SH-SY5Y (cell line): ENCODE measurements around the gene CYB561.

Source experiments
- GATA2 ChIP-seq: IDR thresholded peaks from 2 replicates; pipeline ENCODE4 v1.6.1; 2011; ENCODE audit warnings: mild to moderate bottlenecking, low read depth, low read length
- GATA3 ChIP-seq: IDR thresholded peaks from 2 replicates; pipeline ENCODE4 v1.6.1; 2011; ENCODE audit warnings: low read depth, mild to moderate bottlenecking, low read length, moderate library complexity

Gene CYB561

GRCh38 chr17:63436523-63437110 is 9.5 kb downstream of the CYB561 start:
- TF ChIP-seq GATA2 (no peak), GATA3 (no peak)

GRCh38 chr17:63435681-63436522 is 10.2 kb downstream of the CYB561 start:
- TF ChIP-seq GATA3 (no peak), GATA2 (no peak)

- TF ChIP-seq GATA2: no peak
- no peak for TF ChIP-seq GATA3
Observed at GRCh38 chr17:63434951-63435571, 11.0 kb downstream of the CYB561 start.

- no peak for TF ChIP-seq GATA2
- no peak for TF ChIP-seq GATA3
Observed at GRCh38 chr17:63433746-63434591, 12.1 kb downstream of the CYB561 start.

- TF ChIP-seq GATA3 (peak; percentile 97), GATA2 (peak; percentile 100)
Observed at GRCh38 chr17:63431939-63432804, 13.9 kb downstream of the CYB561 start.

- TF ChIP-seq GATA3 (no peak), GATA2 (no peak)
Observed at GRCh38 chr17:63431618-63431938, 14.5 kb downstream of the CYB561 start.

GRCh38 chr17:63430223-63430622 is 15.9 kb downstream of the CYB561 start:
- TF ChIP-seq GATA2 (no peak), GATA3 (no peak)

- TF ChIP-seq GATA2 (peak; percentile 53), GATA3 (no peak)
Observed at GRCh38 chr17:63429766-63430165, 16.3 kb downstream of the CYB561 start.

GRCh38 chr17:63426917-63427308 is 19.2 kb downstream of the CYB561 start:
- no peak for TF ChIP-seq GATA3
- TF ChIP-seq GATA2: no peak

- TF ChIP-seq GATA2 (no peak), GATA3 (no peak)
Observed at GRCh38 chr17:63426041-63426916, 19.8 kb downstream of the CYB561 start.

- TF ChIP-seq GATA3: no peak
- no peak for TF ChIP-seq GATA2
Observed at GRCh38 chr17:63425483-63425882, 20.6 kb downstream of the CYB561 start.

GRCh38 chr17:63423963-63424362 is 22.1 kb downstream of the CYB561 start:
- TF ChIP-seq GATA3 (no peak), GATA2 (no peak)

- TF ChIP-seq GATA2 (no peak), GATA3 (no peak)
Observed at GRCh38 chr17:63423251-63423950, 22.7 kb downstream of the CYB561 start.
